Measurements from ENCODE around the gene ZNF44.

The ZNF44 gene

GRCh38 chr19:12237143-12237839 is 57.4 kb downstream of the ZNF44 start:
- no peak overlapping the region for H3K4me3 ChIP-seq (IDR thresholded peaks at IDR 0.05; ENCODE audit: insufficient read depth, low read depth, low read length)
- H4K20me1 ChIP-seq (ENCODE audit: insufficient read depth) = no peaks in the 10 kb centered on the region
- no peak overlapping the region for H2AFZ ChIP-seq (ENCODE audit: low read depth)
- H3K9ac ChIP-seq = no peak overlapping the region
- no peak for TF ChIP-seq CTCF (conservative IDR thresholded peaks at IDR 0.05; ENCODE audit: low read depth, low read length)
- no peaks in the 10 kb centered on the region for H3K4me1 ChIP-seq (ENCODE audit: low read depth, poor library complexity, severe bottlenecking)
- H3K4me2 ChIP-seq = no peak overlapping the region
- H3K36me3 ChIP-seq (ENCODE audit: insufficient read depth) = no peaks in the 10 kb centered on the region
- H3K27me3 ChIP-seq (ENCODE audit: insufficient read depth, low read depth) = no peaks in the 10 kb centered on the region
- H3K79me2 ChIP-seq (ENCODE audit: insufficient read depth, low read depth) = no peaks in the 10 kb centered on the region
- no peak overlapping the region for H3K27ac ChIP-seq

GRCh38 chr19:12232961-12233360 is 61.7 kb downstream of the ZNF44 start:
- TF ChIP-seq CTCF (conservative IDR thresholded peaks at IDR 0.05; ENCODE audit: low read depth, low read length) = no peak
- Histone ChIP-seq H3K27me3 (ENCODE audit: insufficient read depth, low read depth) (no peaks in the 10 kb centered on the region), H3K4me2 (no peak overlapping the region), H4K20me1 (ENCODE audit: insufficient read depth) (no peaks in the 10 kb centered on the region), H3K79me2 (ENCODE audit: insufficient read depth, low read depth) (no peaks in the 10 kb centered on the region), H2AFZ (ENCODE audit: low read depth) (no peak overlapping the region), H3K4me3 (IDR thresholded peaks at IDR 0.05; ENCODE audit: insufficient read depth, low read depth, low read length) (no peak overlapping the region), H3K27ac (no peak overlapping the region), H3K9ac (no peak overlapping the region), H3K4me1 (ENCODE audit: low read depth, poor library complexity, severe bottlenecking) (no peaks in the 10 kb centered on the region), H3K36me3 (ENCODE audit: insufficient read depth) (no peaks in the 10 kb centered on the region)

GRCh38 chr19:12230751-12231733 is 63.6 kb downstream of the ZNF44 start:
- Histone ChIP-seq H3K27me3 (ENCODE audit: insufficient read depth, low read depth) (no peaks in the 10 kb centered on the region), H3K9ac (no peak overlapping the region), H3K27ac (no peak overlapping the region), H4K20me1 (ENCODE audit: insufficient read depth) (no peaks in the 10 kb centered on the region), H3K4me1 (ENCODE audit: low read depth, poor library complexity, severe bottlenecking) (no peaks in the 10 kb centered on the region), H3K4me2 (no peak overlapping the region), H2AFZ (ENCODE audit: low read depth) (no peak overlapping the region), H3K4me3 (IDR thresholded peaks at IDR 0.05; ENCODE audit: insufficient read depth, low read depth, low read length) (no peak overlapping the region), H3K79me2 (ENCODE audit: insufficient read depth, low read depth) (no peaks in the 10 kb centered on the region), H3K36me3 (ENCODE audit: insufficient read depth) (no peaks in the 10 kb centered on the region)
- TF ChIP-seq CTCF (conservative IDR thresholded peaks at IDR 0.05; ENCODE audit: low read depth, low read length) = no peak

GRCh38 chr19:12229990-12230389 is 64.7 kb downstream of the ZNF44 start:
- H3K27me3 ChIP-seq (ENCODE audit: insufficient read depth, low read depth) = no peaks in the 10 kb centered on the region
- TF ChIP-seq CTCF (conservative IDR thresholded peaks at IDR 0.05; ENCODE audit: low read depth, low read length) = no peak
- no peaks in the 10 kb centered on the region for H3K36me3 ChIP-seq (ENCODE audit: insufficient read depth)

More at GRCh38 chr19:12229990-12230389, 64.7 kb downstream of the ZNF44 start:
- H4K20me1 ChIP-seq (ENCODE audit: insufficient read depth) = no peaks in the 10 kb centered on the region
- H3K4me1 ChIP-seq (ENCODE audit: low read depth, poor library complexity, severe bottlenecking) = no peaks in the 10 kb centered on the region
- no peak overlapping the region for H3K4me2 ChIP-seq
- H3K9ac ChIP-seq = no peak overlapping the region
- no peaks in the 10 kb centered on the region for H3K79me2 ChIP-seq (ENCODE audit: insufficient read depth, low read depth)
- H3K4me3 ChIP-seq (IDR thresholded peaks at IDR 0.05; ENCODE audit: insufficient read depth, low read depth, low read length) = no peak overlapping the region
- no peak overlapping the region for H2AFZ ChIP-seq (ENCODE audit: low read depth)
- H3K27ac ChIP-seq = no peak overlapping the region
